Endothelial cell of umbilical vein (primary cell): ENCODE data around the gene KLRF1. TPM values are rescaled to one million over a fixed set of nuclear protein-coding genes. Genes with fewer than 3 reads are reported as not detected.
A peak's percentile ranks its signal among the peaks of the same experiment; 100 is the strongest.

Experiments
- BruUV-seq: library from RNA; stranded (reverse); fragments of 400-500 nt; replicated peaks from 2 replicates; lab custom pipeline; 2021; lab: Mats Ljungman, UMichigan
- CTCF ChIA-PET: fragments of 300-600, 350-600 bp; sonication (Branson Sonifier 250); formaldehyde crosslinking; loops from one replicate; lab custom pipeline; 2021; ENCODE audit warnings: antibody characterized with exemption, inconsistent platforms; lab: Charles Lee
- POLR2A ChIA-PET: fragments of 300-600, 350-600 bp; sonication (Branson Sonifier 250); formaldehyde crosslinking; loops from one replicate; lab custom pipeline; 2021; ENCODE audit warnings: antibody characterized with exemption, inconsistent platforms; lab: Charles Lee
- DNase-seq: peaks from one replicate; pipeline ENCODE4 v3.0.0-alpha.2; 2011; ENCODE audit warnings: low read depth, low spot score
- FAIRE-seq: peaks from 2 replicates; lab custom pipeline; 2011; peaks lifted over from hg19 to GRCh38; lab: Jason Lieb, UNC
- H2AFZ ChIP-seq: 2 replicates; pipeline ENCODE4 v1.6.0; 2012; ENCODE audit warnings: low read depth, low read length, control low read depth, inconsistent platforms
- H3K27ac ChIP-seq: 2 replicates; pipeline ENCODE4 v1.5.1; 2011; ENCODE audit warnings: low read depth, mild to moderate bottlenecking, control low read depth, low read length, moderate library complexity; ENCODE audit not compliant: insufficient read depth
- H3K27me3 ChIP-seq, 2 experiments: 2 replicates each; pipeline versions ENCODE4 v1.6.0 to v1.6.1; 2011; ENCODE audit warnings: low read length in 2 of 2, mixed read lengths in 1 of 2; ENCODE audit not compliant: control insufficient read depth in 2 of 2, insufficient read depth in 2 of 2
- H3K36me3 ChIP-seq, 2 experiments: 2 replicates in 1 of 2; 3 replicates in 1 of 2; pipeline ENCODE4 v1.5.1; 2011; ENCODE audit warnings: low read length in 2 of 2, mild to moderate bottlenecking in 1 of 2, moderate library complexity in 1 of 2; ENCODE audit not compliant: control insufficient read depth in 2 of 2, insufficient read depth in 2 of 2; ENCODE audit errors: extremely low read depth in 1 of 2
- H3K4me1 ChIP-seq: 3 replicates; pipeline ENCODE4 v1.5.1; 2011; ENCODE audit warnings: mild to moderate bottlenecking, low read length; ENCODE audit not compliant: control insufficient read depth, insufficient read depth; ENCODE audit errors: extremely low read depth
- H3K4me2 ChIP-seq: 2 replicates; pipeline ENCODE4 v1.6.1; 2011; ENCODE audit warnings: low read length, control low read depth, mixed read lengths; ENCODE audit not compliant: insufficient read depth
- H3K4me3 ChIP-seq, 3 experiments: fragments of 200-600 bp in 1 of 3; sonication (generic), shearing (Covaris generic) in 1 of 3; replicated peaks in 1 of 3; 2 replicates each; pipeline ENCODE4 v1.5.1; 2011 to 2016; ENCODE audit warnings: control low read depth in 3 of 3, low read length in 3 of 3, mild to moderate bottlenecking in 2 of 3, inconsistent platforms in 1 of 3, low read depth in 1 of 3, moderate library complexity in 1 of 3; ENCODE audit not compliant: insufficient read depth in 1 of 3
- H3K79me2 ChIP-seq: 2 replicates; pipeline ENCODE4 v1.6.0; 2012; ENCODE audit warnings: low read length, inconsistent platforms; ENCODE audit not compliant: control insufficient read depth, insufficient read depth
- H3K9ac ChIP-seq: replicated peaks from 2 replicates; pipeline ENCODE3; 2011; ENCODE audit warnings: low read length, control low read depth; ENCODE audit not compliant: insufficient read depth; ENCODE audit errors: extremely low read depth
- H3K9me1 ChIP-seq: replicated peaks from 3 replicates; pipeline ENCODE4 v1.6.0; 2011; ENCODE audit warnings: mild to moderate bottlenecking, low read length; ENCODE audit not compliant: control insufficient read depth, insufficient read depth; ENCODE audit errors: extremely low read depth
- H3K9me3 ChIP-seq: replicated peaks from 2 replicates; pipeline ENCODE4 v1.5.1; 2012; ENCODE audit warnings: low read length, inconsistent platforms; ENCODE audit not compliant: control insufficient read depth, insufficient read depth
- H4K20me1 ChIP-seq: replicated peaks from 2 replicates; pipeline ENCODE3; 2011; ENCODE audit warnings: mild to moderate bottlenecking, low read length; ENCODE audit not compliant: control insufficient read depth, insufficient read depth; ENCODE audit errors: extremely low read depth
- FOS ChIP-seq: IDR thresholded peaks from 2 replicates; pipeline ENCODE4 v1.6.1; 2011; ENCODE audit warnings: mild to moderate bottlenecking, low read length, moderate library complexity, borderline replicate concordance; ENCODE audit not compliant: insufficient read depth
- GATA2 ChIP-seq: IDR thresholded peaks from 2 replicates; pipeline ENCODE4 v1.7.0; 2011; ENCODE audit warnings: low read depth, mild to moderate bottlenecking, moderate library complexity, mixed read lengths, low read length; ENCODE audit not compliant: insufficient read length, insufficient read depth
- JUN ChIP-seq: IDR thresholded peaks from 2 replicates; pipeline ENCODE4 v1.6.1; 2011; ENCODE audit warnings: borderline replicate concordance, low read depth; ENCODE audit not compliant: insufficient read length, insufficient read depth
- MYC ChIP-seq: IDR thresholded peaks from one replicate; pipeline ENCODE4 v1.6.1; 2011; ENCODE audit warnings: mild to moderate bottlenecking, low read depth, low read length
- POLR2A ChIP-seq: IDR thresholded peaks from 2 replicates; pipeline ENCODE4 v1.6.1; 2012; ENCODE audit warnings: low read depth, mild to moderate bottlenecking, control low read depth, low read length
- POLR2AphosphoS5 ChIP-seq: IDR thresholded peaks from 2 replicates; pipeline ENCODE4 v1.6.1; 2012; ENCODE audit warnings: low read depth, mild to moderate bottlenecking, control low read depth, low read length, moderate library complexity; ENCODE audit not compliant: insufficient read depth
- dilution Hi-C: fragments of 300-500 bp; cut with MboI; formaldehyde crosslinking; loops from one replicate; pipeline ENCODE4 v1.15.0; 2019; ENCODE audit warnings: low sequenced_read_pairs; ENCODE audit not compliant: extremely low pct_ligation_motif_present
- intact Hi-C: fragments of 100-400 bp; cut with micrococcal nuclease; formaldehyde crosslinking; loops from one replicate; pipeline ENCODE4 v1.10.0; 2022
- polyA plus RNA-seq, 4 experiments: library from polyadenylated mRNA; depleted of rRNA in 3 of 4; stranded (reverse) in 3 of 4; unstranded in 1 of 4; fragments of >200 nt; gene quantifications; 2 replicates each; pipeline versions ENCODE4 v1.2.1 to v1.2.3, GENCODE V29; 2011 to 2012; ENCODE audit warnings: missing spikeins in 1 of 4
- total RNA-seq: library from RNA; stranded (reverse); gene quantifications from 2 replicates; pipeline ENCODE4 v1.2.3, GENCODE V29; 2021
- TF ChIP-seq, protein P1 (sequence below): IDR thresholded peaks from 2 replicates; pipeline ENCODE4 v1.6.1; 2011; ENCODE audit not compliant: insufficient read depth, insufficient read length

KLRF1 gene
- total and polyA plus RNA-seq, 2 donors (not counting 3 experiments of a cell fraction or from before 2014, with no cell fraction given), result not detected

DNA sequence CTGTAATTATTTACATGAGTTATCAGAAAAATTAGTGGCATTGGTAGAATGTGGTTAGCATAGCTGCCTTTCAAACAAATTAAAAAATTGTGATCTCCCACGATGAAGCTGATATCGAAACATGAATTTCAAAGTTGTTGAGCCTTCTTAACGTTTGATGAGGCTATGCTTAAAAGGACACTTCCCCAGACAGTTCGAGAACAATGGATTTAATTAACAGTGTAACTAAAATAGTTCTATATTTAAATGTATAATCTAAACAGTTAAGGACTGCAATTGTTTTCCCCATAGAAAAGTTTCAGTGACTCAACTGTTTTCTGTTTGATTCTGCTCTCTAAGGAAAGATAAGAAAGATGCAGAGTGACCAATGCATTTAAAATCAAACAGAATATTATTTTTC is 40.2 kb downstream of the KLRF1 start:
- TF ChIP-seq FOS, result no peak
- TF ChIP-seq POLR2AphosphoS5, result no peak
- no peak for TF ChIP-seq MYC
- Histone ChIP-seq H3K9me3 (no peaks in the 10 kb centered on the region), H2AFZ (peak overlapping the region; percentile 24), H3K9me1 (no peaks in the 10 kb centered on the region), H3K36me3 (no peaks in the 10 kb centered on the region), H4K20me1 (no peaks in the 10 kb centered on the region), H3K27me3 (no peaks in the 10 kb centered on the region), H3K79me2 (peaks cover 45% of the 10 kb centered on the region), H3K4me3 (peak overlapping the region in 2 of 3 experiments; percentile 16 to 53), H3K9ac (peak overlapping the region; percentile 46), H3K4me2 (peak overlapping the region; percentile 90), H3K4me1 (peaks cover 31% of the 10 kb centered on the region), H3K27ac (peak overlapping the region; percentile 46)
- FAIRE-seq (no peak), DNase-seq (peak; percentile 66)
- no TSS peak for BruUV-seq
- ChIA-PET POLR2A (no interaction called here), CTCF (interaction anchor here (0.9 to 4.4 kb wide), 5 partner anchors 15 to 286 kb away, joined by 3 to 21 read pairs (median 3); no protein-coding TSS in a partner anchor)
- intact Hi-C loops (loop anchor here (5.0 kb wide), 2 partner anchors 60 to 150 kb away; no protein-coding TSS in a partner anchor), dilution Hi-C loops (no loop called here)

DNA sequence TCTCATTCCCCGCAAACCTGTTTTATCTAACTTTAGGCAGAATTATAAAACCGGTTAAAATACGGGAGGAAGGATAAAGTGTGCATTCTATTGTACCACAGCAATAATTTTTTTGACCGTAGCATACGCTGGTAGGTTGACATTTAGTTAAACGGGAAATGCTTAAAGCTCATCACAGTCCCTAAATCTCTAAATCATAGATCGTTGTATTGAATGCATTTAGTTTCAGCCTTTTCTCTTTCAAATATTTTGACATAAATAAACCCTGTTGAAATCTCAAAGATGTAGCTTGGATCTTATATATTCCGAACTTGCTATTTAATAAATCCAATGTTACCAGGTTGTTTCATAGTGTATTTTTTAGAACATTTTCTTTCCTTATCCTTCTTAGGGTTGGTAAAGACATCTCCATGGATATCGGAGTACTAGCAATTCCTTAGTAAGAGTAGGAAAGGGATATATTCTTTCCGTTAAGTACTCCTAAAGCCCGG is 41.1 kb downstream of the KLRF1 start:
- BruUV-seq, result no TSS peak
- H3K9me3 ChIP-seq, result no peaks in the 10 kb centered on the region
- DNase-seq, result peak; percentile 21
- POLR2A ChIA-PET, result no interaction called here
- no peaks in the 10 kb centered on the region for H4K20me1 ChIP-seq
- H3K27ac ChIP-seq, result peak overlapping the region; percentile 96
- H3K4me1 ChIP-seq, result peaks cover 31% of the 10 kb centered on the region
- H2AFZ ChIP-seq, result no peak overlapping the region
- CTCF ChIA-PET, result interaction anchor here (0.7 to 4.4 kb wide), 4 partner anchors 54 to 125 kb away, joined by 3 to 21 read pairs (median 5); no protein-coding TSS in a partner anchor
- H3K36me3 ChIP-seq, result no peaks in the 10 kb centered on the region
- no peak for FAIRE-seq
- H3K4me3 ChIP-seq, result peak overlapping the region; percentile 28 to 93 (median 73)
- peak overlapping the region; percentile 94 for H3K9ac ChIP-seq
- H3K4me2 ChIP-seq, result peak overlapping the region; percentile 99
- peaks cover 37% of the 10 kb centered on the region for H3K79me2 ChIP-seq
- H3K9me1 ChIP-seq, result no peaks in the 10 kb centered on the region
- TF ChIP-seq, protein P1, sequence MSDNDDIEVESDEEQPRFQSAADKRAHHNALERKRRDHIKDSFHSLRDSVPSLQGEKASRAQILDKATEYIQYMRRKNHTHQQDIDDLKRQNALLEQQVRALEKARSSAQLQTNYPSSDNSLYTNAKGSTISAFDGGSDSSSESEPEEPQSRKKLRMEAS, result no peak
- TF ChIP-seq POLR2AphosphoS5, result no peak
- no peak for TF ChIP-seq JUN
- TF ChIP-seq FOS, result no peak
- no peak for TF ChIP-seq MYC
- TF ChIP-seq POLR2A, result no peak
- TF ChIP-seq GATA2, result no peak
- intact Hi-C loops, result loop anchor here (2.0 to 5.0 kb wide), 3 partner anchors 59 to 149 kb away; no protein-coding TSS in a partner anchor
- dilution Hi-C loops, result no loop called here
- no peaks in the 10 kb centered on the region for H3K27me3 ChIP-seq
